Progenitor cell of endocrine pancreas (in vitro differentiated cells): ENCODE data around the gene LEO1. TPM values are rescaled to one million over a fixed set of nuclear protein-coding genes. Genes with fewer than 3 reads are reported as not detected.

Experiments
- DNase-seq: peaks from one replicate; pipeline ENCODE4 v3.0.0; 2021; ENCODE audit warnings: low spot score; ENCODE audit not compliant: unreplicated experiment
- H3K27ac Mint-ChIP-seq: 2 replicates; pipeline ENCODE4 v1.8.0; 2021; ENCODE audit warnings: mild to moderate bottlenecking, moderate library complexity, mixed read lengths
- H3K27me3 Mint-ChIP-seq: 2 replicates; pipeline ENCODE4 v1.8.0; 2021; ENCODE audit warnings: mixed read lengths
- H3K36me3 Mint-ChIP-seq: 2 replicates; pipeline ENCODE4 v1.8.0; 2022; ENCODE audit warnings: mixed read lengths; ENCODE audit not compliant: insufficient read depth
- H3K4me1 Mint-ChIP-seq: 2 replicates; pipeline ENCODE4 v1.8.0; 2021; ENCODE audit warnings: low read depth, mixed read lengths
- H3K4me3 Mint-ChIP-seq: 2 replicates; pipeline ENCODE4 v1.8.0; 2021; ENCODE audit warnings: low read depth, mild to moderate bottlenecking, moderate library complexity, mixed read lengths
- H3K9me3 Mint-ChIP-seq: 2 replicates; pipeline ENCODE4 v1.8.0; 2021; ENCODE audit warnings: low read depth, mixed read lengths
- total RNA-seq: library from RNA; stranded (reverse); gene quantifications from 2 replicates; pipeline ENCODE4 v1.2.1, GENCODE V29; 2021
- TF ChIP-seq, protein P1 (sequence below): fragments of 200-600 bp; sonication (generic); IDR thresholded peaks from one replicate; pipeline ENCODE4 v1.5.0; 2021; ENCODE audit warnings: antibody characterized with exemption, mild to moderate bottlenecking; ENCODE audit not compliant: unreplicated experiment

Gene LEO1
- total RNA-seq, 1 donor from 2014 or later, result 25.7 TPM

DNA sequence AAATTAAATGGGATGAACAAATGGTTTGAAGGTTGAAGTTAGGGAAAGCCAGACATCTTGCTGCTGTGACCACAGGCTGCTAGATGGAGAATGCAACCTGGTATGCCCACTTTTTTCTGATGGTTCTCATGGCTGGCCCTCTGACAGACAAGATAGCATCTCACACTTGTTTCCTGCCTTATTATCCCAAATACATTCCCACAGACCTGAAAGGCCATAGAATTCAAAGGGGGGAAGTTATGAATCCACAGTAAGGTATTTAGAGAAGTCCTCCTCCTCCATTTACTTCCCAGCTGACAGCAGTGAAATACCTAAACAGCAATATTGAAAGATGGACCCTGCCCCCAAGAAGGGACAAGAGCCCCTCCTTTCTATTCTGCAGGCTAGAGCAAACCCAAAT, 32.4 kb downstream of the LEO1 start:
- no peaks in the 10 kb centered on the region for H3K4me1 Mint-ChIP-seq
- no peak overlapping the region for H3K27ac Mint-ChIP-seq
- no peak for DNase-seq
- TF ChIP-seq, protein P1, sequence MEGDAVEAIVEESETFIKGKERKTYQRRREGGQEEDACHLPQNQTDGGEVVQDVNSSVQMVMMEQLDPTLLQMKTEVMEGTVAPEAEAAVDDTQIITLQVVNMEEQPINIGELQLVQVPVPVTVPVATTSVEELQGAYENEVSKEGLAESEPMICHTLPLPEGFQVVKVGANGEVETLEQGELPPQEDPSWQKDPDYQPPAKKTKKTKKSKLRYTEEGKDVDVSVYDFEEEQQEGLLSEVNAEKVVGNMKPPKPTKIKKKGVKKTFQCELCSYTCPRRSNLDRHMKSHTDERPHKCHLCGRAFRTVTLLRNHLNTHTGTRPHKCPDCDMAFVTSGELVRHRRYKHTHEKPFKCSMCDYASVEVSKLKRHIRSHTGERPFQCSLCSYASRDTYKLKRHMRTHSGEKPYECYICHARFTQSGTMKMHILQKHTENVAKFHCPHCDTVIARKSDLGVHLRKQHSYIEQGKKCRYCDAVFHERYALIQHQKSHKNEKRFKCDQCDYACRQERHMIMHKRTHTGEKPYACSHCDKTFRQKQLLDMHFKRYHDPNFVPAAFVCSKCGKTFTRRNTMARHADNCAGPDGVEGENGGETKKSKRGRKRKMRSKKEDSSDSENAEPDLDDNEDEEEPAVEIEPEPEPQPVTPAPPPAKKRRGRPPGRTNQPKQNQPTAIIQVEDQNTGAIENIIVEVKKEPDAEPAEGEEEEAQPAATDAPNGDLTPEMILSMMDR, result no peak
- H3K27me3 Mint-ChIP-seq, result no peaks in the 10 kb centered on the region
- H3K9me3 Mint-ChIP-seq, result no peaks in the 10 kb centered on the region
- no peak overlapping the region for H3K4me3 Mint-ChIP-seq
- peaks cover 20% of the 10 kb centered on the region for H3K36me3 Mint-ChIP-seq

DNA sequence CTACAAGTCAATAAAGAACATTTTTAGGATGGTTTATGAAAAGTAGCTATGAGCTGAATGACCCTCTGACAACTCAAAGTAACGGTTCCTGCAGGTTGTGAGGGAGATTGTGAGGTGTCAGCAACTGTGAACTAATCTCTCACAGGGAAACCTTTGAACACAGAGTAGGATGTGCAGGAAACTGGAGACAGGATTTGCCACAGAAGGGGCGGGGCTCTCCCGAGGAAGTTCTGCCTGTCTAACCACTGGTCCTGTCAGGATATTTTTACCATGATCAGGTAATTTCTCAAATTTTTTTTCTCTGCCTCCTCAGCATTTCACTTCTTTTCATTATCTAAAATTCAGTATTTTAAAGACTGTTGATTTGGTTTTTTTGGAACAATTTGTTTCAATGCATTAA, 33.3 kb downstream of the LEO1 start:
- Mint-ChIP-seq H3K27me3 (no peaks in the 10 kb centered on the region), H3K4me3 (no peak overlapping the region), H3K27ac (no peak overlapping the region), H3K9me3 (no peaks in the 10 kb centered on the region), H3K4me1 (no peaks in the 10 kb centered on the region), H3K36me3 (peaks cover 15% of the 10 kb centered on the region)
- DNase-seq, result no peak
- TF ChIP-seq, protein P1, result no peak

GRCh38 chr15:51936105-51936478, 35.5 kb downstream of the LEO1 start:
- no peaks in the 10 kb centered on the region for H3K4me1 Mint-ChIP-seq
- H3K36me3 Mint-ChIP-seq, result peaks cover 10% of the 10 kb centered on the region
- DNase-seq, result no peak
- TF ChIP-seq, protein P1, result no peak
- no peak overlapping the region for H3K4me3 Mint-ChIP-seq
- no peaks in the 10 kb centered on the region for H3K9me3 Mint-ChIP-seq
- H3K27ac Mint-ChIP-seq, result no peak overlapping the region
- no peaks in the 10 kb centered on the region for H3K27me3 Mint-ChIP-seq

GRCh38 chr15:51935466-51936104, 36.0 kb downstream of the LEO1 start:
- H3K4me3 Mint-ChIP-seq, result no peak overlapping the region

DNA sequence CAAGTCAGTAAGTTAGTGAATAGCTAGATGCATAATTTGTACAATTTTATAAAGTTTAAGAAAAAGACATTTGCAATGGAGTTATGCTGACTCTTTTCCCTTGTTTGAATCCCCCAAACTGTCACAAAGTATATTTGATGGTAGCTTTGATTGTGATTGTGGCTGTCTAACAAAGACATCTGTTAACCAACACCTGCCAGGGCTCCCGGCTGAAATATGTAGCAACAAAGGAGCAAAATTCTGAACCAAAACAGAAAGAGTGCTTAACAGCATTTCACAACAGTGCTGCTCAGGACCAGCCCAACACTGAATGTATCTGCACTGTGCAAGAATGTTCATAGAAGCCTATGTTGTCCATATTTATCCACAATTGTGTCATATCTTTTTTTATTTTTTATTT, 39.4 kb downstream of the LEO1 start:
- no peak overlapping the region for H3K4me3 Mint-ChIP-seq
- no peak overlapping the region for H3K27ac Mint-ChIP-seq
- H3K36me3 Mint-ChIP-seq, result peaks cover 6% of the 10 kb centered on the region
- DNase-seq, result no peak
- no peaks in the 10 kb centered on the region for H3K9me3 Mint-ChIP-seq
- H3K4me1 Mint-ChIP-seq, result no peaks in the 10 kb centered on the region
- TF ChIP-seq, protein P1, result no peak
- H3K27me3 Mint-ChIP-seq, result no peaks in the 10 kb centered on the region

More at GRCh38 chr15:51935466-51936104, 36.0 kb downstream of the LEO1 start:
- no peak overlapping the region for H3K27ac Mint-ChIP-seq
- no peak for DNase-seq
- H3K4me1 Mint-ChIP-seq, result no peaks in the 10 kb centered on the region
- peaks cover 10% of the 10 kb centered on the region for H3K36me3 Mint-ChIP-seq
- no peaks in the 10 kb centered on the region for H3K9me3 Mint-ChIP-seq
- TF ChIP-seq, protein P1, result no peak
- no peaks in the 10 kb centered on the region for H3K27me3 Mint-ChIP-seq
